K562 (cell line): ENCODE results near the gene SMAP2. TPM values are rescaled to one million over a fixed set of nuclear protein-coding genes. Genes with fewer than 3 reads are reported as not detected.
A peak's percentile ranks its signal among the peaks of the same experiment; 100 is the strongest.

Experiments
- ELF4 ChIP-seq: fragments of 450-650 bp; formaldehyde crosslinking; IDR thresholded peaks from 2 replicates; pipeline ENCODE4 v1.4.0; 2022; ENCODE audit warnings: missing genetic modification characterization
- GTF2A2 ChIP-seq: IDR thresholded peaks from 2 replicates; pipeline ENCODE4 v1.6.1; 2016; ENCODE audit warnings: mild to moderate bottlenecking, missing genetic modification characterization, missing compliant biosample characterization
- JUND ChIP-seq, 2 experiments: IDR thresholded peaks; 2 replicates in 1 of 2; 3 replicates in 1 of 2; pipeline ENCODE4 v1.6.1; 2011; ENCODE audit warnings: borderline replicate concordance in 2 of 2, low read depth in 2 of 2, low read length in 2 of 2, improper control_type of control experiment in 1 of 2, missing biosample characterization in 1 of 2, missing genetic modification characterization in 1 of 2, missing genetic modification reagents in 1 of 2
- PRMT5 ChIP-seq: sonication (generic); formaldehyde crosslinking; IDR thresholded peaks from 2 replicates; pipeline ENCODE4 v1.5.0; 2020; ENCODE audit warnings: missing genetic modification reagents
- ZFP36 ChIP-seq: fragments of 150-350 bp; IDR thresholded peaks from 2 replicates; pipeline ENCODE4 v1.6.1; 2018; ENCODE audit warnings: low read length, low read depth; ENCODE audit not compliant: partially characterized antibody
- ZNF436 ChIP-seq: fragments of 250-450, 450-650 bp; sonication (Bioruptor Pico); formaldehyde crosslinking; IDR thresholded peaks from 2 replicates; pipeline ENCODE4 v1.7.0; 2020; ENCODE audit warnings: mild to moderate bottlenecking
- polyA plus RNA-seq, 8 experiments: library from polyadenylated mRNA; depleted of rRNA in 4 of 8; stranded (reverse) in 5 of 8; unstranded in 3 of 8; fragments of >200 nt; fragmentation: Nextera tagmentation in 2 of 8; fragmentation: Illumina TruSeq in 1 of 8; extraction: Ambion mirVana in 2 of 8; extraction: Trizol in 1 of 8; gene quantifications; 2 replicates each; pipeline versions ENCODE4 v1.2.1 to v1.2.3, GENCODE V29; 2011 to 2014; ENCODE audit warnings: inconsistent platforms in 1 of 8, missing spikeins in 1 of 8
- total RNA-seq, 7 experiments: library from RNA; depleted of rRNA in 6 of 7; stranded (reverse); fragments of >200 nt in 6 of 7; fragmentation: Illumina TruSeq in 2 of 7; extraction: Trizol in 2 of 7; gene quantifications; 2 replicates each; pipeline versions ENCODE4 v1.2.1 to v1.2.3, GENCODE V29; 2011 to 2021; ENCODE audit warnings: low replicate concordance in 1 of 7
- TF ChIP-seq, protein P1 (sequence below): fragments of 450-650 bp; IDR thresholded peaks from 2 replicates; pipeline ENCODE4 v1.6.1; 2014; ENCODE audit warnings: low read depth, mild to moderate bottlenecking, moderate library complexity, borderline replicate concordance
- TF ChIP-seq, protein P2 (sequence below), 2 experiments: fragments of 450-650 bp in 1 of 2; sonication (generic) in 1 of 2; formaldehyde crosslinking in 1 of 2; IDR thresholded peaks; 2 replicates each; pipeline versions ENCODE4 v1.7.1 to v1.9.0; 2016 to 2022; ENCODE audit warnings: inconsistent platforms in 1 of 2, mild to moderate bottlenecking in 1 of 2, missing genetic modification reagents in 1 of 2
- TF ChIP-seq, protein P3 (sequence below), 2 experiments: fragments of 450-650 bp; IDR thresholded peaks; 2 replicates each; pipeline ENCODE4 v1.6.1; 2018; ENCODE audit warnings: mild to moderate bottlenecking in 2 of 2, low read depth in 1 of 2; ENCODE audit not compliant: partially characterized antibody in 2 of 2
- TF ChIP-seq, protein P4 (sequence below): IDR thresholded peaks from 2 replicates; pipeline ENCODE4 v1.6.1; 2014; ENCODE audit warnings: antibody characterized with exemption

The SMAP2 gene
- total and polyA plus RNA-seq, 9 of the 15 experiments (the other 6 are each of a cell fraction or from before 2014, with no cell fraction given) = 38.7 to 212 (median 94.1) TPM

DNA sequence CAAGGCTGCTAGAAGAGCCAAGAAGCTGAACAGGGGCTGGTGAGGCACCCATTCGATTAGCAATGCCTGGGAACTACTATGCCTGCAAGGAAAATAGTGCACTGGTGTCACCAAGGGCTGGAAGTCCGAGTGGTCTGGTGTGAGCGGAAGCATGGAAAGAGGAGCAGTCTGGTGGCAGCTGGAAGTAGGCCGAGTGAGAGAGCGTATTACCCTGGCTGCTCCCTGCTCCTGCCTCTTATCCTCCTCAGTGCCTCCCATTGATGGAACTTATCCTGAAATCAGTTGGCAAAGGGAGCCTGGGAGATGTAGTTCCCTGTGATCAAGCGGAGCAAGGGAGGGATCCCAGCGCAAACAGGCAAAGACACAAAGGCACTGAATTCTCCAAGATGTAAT, 9.6 kb downstream of the SMAP2 start (continued):
- 0 out of 2 replicates have a peak, but pooled peaks have one; percentile 25 for TF ChIP-seq JUND (IDR thresholded peaks at IDR 0.05; ENCODE audit: borderline replicate concordance, low read depth, low read length)
- TF ChIP-seq JUND (tag; IDR thresholded peaks at IDR 0.05; ENCODE audit: borderline replicate concordance, low read depth, low read length) = no peak; the same call in 2 of the 3 replicates
- TF ChIP-seq ZFP36 = no peak
- TF ChIP-seq, protein P1, sequence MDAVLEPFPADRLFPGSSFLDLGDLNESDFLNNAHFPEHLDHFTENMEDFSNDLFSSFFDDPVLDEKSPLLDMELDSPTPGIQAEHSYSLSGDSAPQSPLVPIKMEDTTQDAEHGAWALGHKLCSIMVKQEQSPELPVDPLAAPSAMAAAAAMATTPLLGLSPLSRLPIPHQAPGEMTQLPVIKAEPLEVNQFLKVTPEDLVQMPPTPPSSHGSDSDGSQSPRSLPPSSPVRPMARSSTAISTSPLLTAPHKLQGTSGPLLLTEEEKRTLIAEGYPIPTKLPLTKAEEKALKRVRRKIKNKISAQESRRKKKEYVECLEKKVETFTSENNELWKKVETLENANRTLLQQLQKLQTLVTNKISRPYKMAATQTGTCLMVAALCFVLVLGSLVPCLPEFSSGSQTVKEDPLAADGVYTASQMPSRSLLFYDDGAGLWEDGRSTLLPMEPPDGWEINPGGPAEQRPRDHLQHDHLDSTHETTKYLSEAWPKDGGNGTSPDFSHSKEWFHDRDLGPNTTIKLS = 0 out of 2 replicates have a peak, but pooled peaks have one; percentile 29
- TF ChIP-seq ZNF436 (CRISPR knock-in tag) = no peak
- TF ChIP-seq, protein P2, sequence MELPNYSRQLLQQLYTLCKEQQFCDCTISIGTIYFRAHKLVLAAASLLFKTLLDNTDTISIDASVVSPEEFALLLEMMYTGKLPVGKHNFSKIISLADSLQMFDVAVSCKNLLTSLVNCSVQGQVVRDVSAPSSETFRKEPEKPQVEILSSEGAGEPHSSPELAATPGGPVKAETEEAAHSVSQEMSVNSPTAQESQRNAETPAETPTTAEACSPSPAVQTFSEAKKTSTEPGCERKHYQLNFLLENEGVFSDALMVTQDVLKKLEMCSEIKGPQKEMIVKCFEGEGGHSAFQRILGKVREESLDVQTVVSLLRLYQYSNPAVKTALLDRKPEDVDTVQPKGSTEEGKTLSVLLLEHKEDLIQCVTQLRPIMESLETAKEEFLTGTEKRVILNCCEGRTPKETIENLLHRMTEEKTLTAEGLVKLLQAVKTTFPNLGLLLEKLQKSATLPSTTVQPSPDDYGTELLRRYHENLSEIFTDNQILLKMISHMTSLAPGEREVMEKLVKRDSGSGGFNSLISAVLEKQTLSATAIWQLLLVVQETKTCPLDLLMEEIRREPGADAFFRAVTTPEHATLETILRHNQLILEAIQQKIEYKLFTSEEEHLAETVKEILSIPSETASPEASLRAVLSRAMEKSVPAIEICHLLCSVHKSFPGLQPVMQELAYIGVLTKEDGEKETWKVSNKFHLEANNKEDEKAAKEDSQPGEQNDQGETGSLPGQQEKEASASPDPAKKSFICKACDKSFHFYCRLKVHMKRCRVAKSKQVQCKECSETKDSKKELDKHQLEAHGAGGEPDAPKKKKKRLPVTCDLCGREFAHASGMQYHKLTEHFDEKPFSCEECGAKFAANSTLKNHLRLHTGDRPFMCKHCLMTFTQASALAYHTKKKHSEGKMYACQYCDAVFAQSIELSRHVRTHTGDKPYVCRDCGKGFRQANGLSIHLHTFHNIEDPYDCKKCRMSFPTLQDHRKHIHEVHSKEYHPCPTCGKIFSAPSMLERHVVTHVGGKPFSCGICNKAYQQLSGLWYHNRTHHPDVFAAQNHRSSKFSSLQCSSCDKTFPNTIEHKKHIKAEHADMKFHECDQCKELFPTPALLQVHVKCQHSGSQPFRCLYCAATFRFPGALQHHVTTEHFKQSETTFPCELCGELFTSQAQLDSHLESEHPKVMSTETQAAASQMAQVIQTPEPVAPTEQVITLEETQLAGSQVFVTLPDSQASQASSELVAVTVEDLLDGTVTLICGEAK (IDR thresholded peaks at IDR 0.05) = 0 out of 2 replicates have a peak, but pooled peaks have one; percentile 18
- TF ChIP-seq, protein P2 (CRISPR knock-in tag; IDR thresholded peaks at IDR 0.05) = no peak
- no peak for TF ChIP-seq GTF2A2 (tag)
- TF ChIP-seq, protein P3, sequence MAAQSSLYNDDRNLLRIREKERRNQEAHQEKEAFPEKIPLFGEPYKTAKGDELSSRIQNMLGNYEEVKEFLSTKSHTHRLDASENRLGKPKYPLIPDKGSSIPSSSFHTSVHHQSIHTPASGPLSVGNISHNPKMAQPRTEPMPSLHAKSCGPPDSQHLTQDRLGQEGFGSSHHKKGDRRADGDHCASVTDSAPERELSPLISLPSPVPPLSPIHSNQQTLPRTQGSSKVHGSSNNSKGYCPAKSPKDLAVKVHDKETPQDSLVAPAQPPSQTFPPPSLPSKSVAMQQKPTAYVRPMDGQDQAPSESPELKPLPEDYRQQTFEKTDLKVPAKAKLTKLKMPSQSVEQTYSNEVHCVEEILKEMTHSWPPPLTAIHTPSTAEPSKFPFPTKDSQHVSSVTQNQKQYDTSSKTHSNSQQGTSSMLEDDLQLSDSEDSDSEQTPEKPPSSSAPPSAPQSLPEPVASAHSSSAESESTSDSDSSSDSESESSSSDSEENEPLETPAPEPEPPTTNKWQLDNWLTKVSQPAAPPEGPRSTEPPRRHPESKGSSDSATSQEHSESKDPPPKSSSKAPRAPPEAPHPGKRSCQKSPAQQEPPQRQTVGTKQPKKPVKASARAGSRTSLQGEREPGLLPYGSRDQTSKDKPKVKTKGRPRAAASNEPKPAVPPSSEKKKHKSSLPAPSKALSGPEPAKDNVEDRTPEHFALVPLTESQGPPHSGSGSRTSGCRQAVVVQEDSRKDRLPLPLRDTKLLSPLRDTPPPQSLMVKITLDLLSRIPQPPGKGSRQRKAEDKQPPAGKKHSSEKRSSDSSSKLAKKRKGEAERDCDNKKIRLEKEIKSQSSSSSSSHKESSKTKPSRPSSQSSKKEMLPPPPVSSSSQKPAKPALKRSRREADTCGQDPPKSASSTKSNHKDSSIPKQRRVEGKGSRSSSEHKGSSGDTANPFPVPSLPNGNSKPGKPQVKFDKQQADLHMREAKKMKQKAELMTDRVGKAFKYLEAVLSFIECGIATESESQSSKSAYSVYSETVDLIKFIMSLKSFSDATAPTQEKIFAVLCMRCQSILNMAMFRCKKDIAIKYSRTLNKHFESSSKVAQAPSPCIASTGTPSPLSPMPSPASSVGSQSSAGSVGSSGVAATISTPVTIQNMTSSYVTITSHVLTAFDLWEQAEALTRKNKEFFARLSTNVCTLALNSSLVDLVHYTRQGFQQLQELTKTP (IDR thresholded peaks at IDR 0.05; ENCODE audit: low read depth in 1 of 2, partially characterized antibody in 2 of 2) = peak in 1 of 2 experiments; percentile 85
- TF ChIP-seq, protein P4, sequence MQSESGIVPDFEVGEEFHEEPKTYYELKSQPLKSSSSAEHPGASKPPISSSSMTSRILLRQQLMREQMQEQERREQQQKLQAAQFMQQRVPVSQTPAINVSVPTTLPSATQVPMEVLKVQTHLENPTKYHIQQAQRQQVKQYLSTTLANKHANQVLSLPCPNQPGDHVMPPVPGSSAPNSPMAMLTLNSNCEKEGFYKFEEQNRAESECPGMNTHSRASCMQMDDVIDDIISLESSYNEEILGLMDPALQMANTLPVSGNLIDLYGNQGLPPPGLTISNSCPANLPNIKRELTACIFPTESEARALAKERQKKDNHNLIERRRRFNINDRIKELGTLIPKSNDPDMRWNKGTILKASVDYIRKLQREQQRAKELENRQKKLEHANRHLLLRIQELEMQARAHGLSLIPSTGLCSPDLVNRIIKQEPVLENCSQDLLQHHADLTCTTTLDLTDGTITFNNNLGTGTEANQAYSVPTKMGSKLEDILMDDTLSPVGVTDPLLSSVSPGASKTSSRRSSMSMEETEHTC = no peak
- no peak for TF ChIP-seq PRMT5 (CRISPR knock-in tag)
- TF ChIP-seq ELF4 (CRISPR knock-in tag) = peak; percentile 60; the same call in 1 of the 2 replicates
